ENCODE data around the gene GRHL3.

DNA sequence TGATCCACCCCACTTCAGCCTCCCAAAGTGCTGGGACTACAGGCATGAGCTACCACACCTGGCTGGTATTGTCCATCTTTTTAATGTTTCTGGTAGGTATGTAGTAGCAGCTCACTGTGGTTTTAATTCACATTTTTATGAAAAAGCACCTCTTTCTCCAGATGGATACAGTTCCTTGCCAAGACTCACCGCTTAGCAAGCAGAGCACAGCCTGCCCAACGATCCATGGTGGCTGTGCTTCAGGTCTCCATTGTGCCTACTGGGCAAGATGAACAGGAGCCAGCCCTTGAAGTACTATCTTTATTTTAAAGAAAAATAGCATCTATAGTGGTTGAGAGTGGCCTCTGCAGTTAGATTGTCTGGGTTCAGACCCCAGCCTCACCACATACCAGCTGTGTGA is 37.6 kb upstream of the GRHL3 start:
- TF ChIP-seq POLR2AphosphoS5 (IDR thresholded peaks at IDR 0.05; ENCODE audit: borderline replicate concordance, low read depth, low read length): no peak
- TF ChIP-seq EZH2 (IDR thresholded peaks at IDR 0.05): no peak
- no peak for TF ChIP-seq FOXP2 (optimal IDR thresholded peaks at IDR 0.05; ENCODE audit: control extremely low read depth, extremely low read length, insufficient read depth)

Data from SK-N-MC (cell line).